HepG2 (cell line): ENCODE data around the gene HTR6. TPM values are rescaled to one million over a fixed set of nuclear protein-coding genes. Genes with fewer than 3 reads are reported as not detected.

Source experiments
- ATAD3A ChIP-seq: sonication (generic); formaldehyde crosslinking; IDR thresholded peaks from 2 replicates; pipeline ENCODE4 v1.4.0; 2020; ENCODE audit warnings: missing genetic modification reagents
- GPBP1L1 ChIP-seq: sonication (generic); formaldehyde crosslinking; IDR thresholded peaks from 2 replicates; pipeline ENCODE4 v1.5.0; 2020; ENCODE audit warnings: mild to moderate bottlenecking, missing genetic modification reagents
- HNRNPUL1 ChIP-seq: fragments of 200-400 bp; formaldehyde crosslinking; IDR thresholded peaks from 2 replicates; pipeline ENCODE4 v1.6.1; 2017; ENCODE audit warnings: low read depth, mild to moderate bottlenecking, low read length, moderate library complexity
- IRF9 ChIP-seq: sonication (generic); formaldehyde crosslinking; IDR thresholded peaks from 2 replicates; pipeline ENCODE4 v1.8.0; 2022; ENCODE audit warnings: missing genetic modification reagents, mild to moderate bottlenecking, borderline replicate concordance
- MED8 ChIP-seq: sonication (generic); formaldehyde crosslinking; IDR thresholded peaks from 2 replicates; pipeline ENCODE4 v1.8.1; 2023; ENCODE audit warnings: mild to moderate bottlenecking, missing genetic modification reagents; ENCODE audit not compliant: insufficient replicate concordance
- MEIS1 ChIP-seq: sonication (generic); formaldehyde crosslinking; IDR thresholded peaks from 2 replicates; pipeline ENCODE4 v1.9.0; 2021; ENCODE audit warnings: mild to moderate bottlenecking, missing genetic modification reagents, moderate library complexity, borderline replicate concordance
- MIER3 ChIP-seq: IDR thresholded peaks from 2 replicates; pipeline ENCODE4 v1.6.1; 2016; ENCODE audit warnings: missing compliant biosample characterization, borderline replicate concordance
- NFKBIZ ChIP-seq: IDR thresholded peaks from 2 replicates; pipeline ENCODE4 v1.6.1; 2018; ENCODE audit warnings: missing genetic modification reagents, missing compliant biosample characterization
- NPAS2 ChIP-seq: sonication (generic); formaldehyde crosslinking; IDR thresholded peaks from 2 replicates; pipeline ENCODE4 v1.8.0; 2022; ENCODE audit warnings: mild to moderate bottlenecking, missing genetic modification reagents, borderline replicate concordance
- PBX3 ChIP-seq: sonication (generic); formaldehyde crosslinking; IDR thresholded peaks from 2 replicates; pipeline ENCODE4 v1.8.1; 2023; ENCODE audit warnings: missing genetic modification reagents, inconsistent platforms, borderline replicate concordance
- REST ChIP-seq, 2 experiments: IDR thresholded peaks; 2 replicates each; pipeline ENCODE4 v1.6.1; 2011 to 2012; ENCODE audit warnings: low read length in 2 of 2, borderline replicate concordance in 1 of 2, low read depth in 1 of 2, mild to moderate bottlenecking in 1 of 2, moderate library complexity in 1 of 2
- RFX3 ChIP-seq: IDR thresholded peaks from 2 replicates; pipeline ENCODE4 v1.6.1; 2016; ENCODE audit warnings: missing biosample characterization, missing genetic modification reagents
- SMYD3 ChIP-seq: sonication (generic); formaldehyde crosslinking; IDR thresholded peaks from 2 replicates; pipeline ENCODE4 v1.8.1; 2023; ENCODE audit warnings: mild to moderate bottlenecking, missing genetic modification reagents
- SOX13 ChIP-seq, 3 experiments: fragments of 450-650 bp in 1 of 3; sonication (generic) in 1 of 3; formaldehyde crosslinking in 1 of 3; IDR thresholded peaks in 2 of 3; conservative IDR thresholded peaks in 1 of 3; 2 replicates each; pipeline versions ENCODE4 v1.5.0 to v1.6.1; 2016 to 2020; ENCODE audit warnings: antibody characterized with exemption in 1 of 3, mild to moderate bottlenecking in 1 of 3, missing compliant biosample characterization in 1 of 3, missing genetic modification reagents in 1 of 3, moderate library complexity in 1 of 3
- ZEB1 ChIP-seq: IDR thresholded peaks from 2 replicates; pipeline ENCODE4 v1.6.1; 2012; ENCODE audit warnings: mild to moderate bottlenecking, low read depth, inconsistent platforms; ENCODE audit not compliant: insufficient replicate concordance
- ZFP36 ChIP-seq: fragments of 150-350 bp; IDR thresholded peaks from 2 replicates; pipeline ENCODE4 v1.6.1; 2018; ENCODE audit warnings: borderline replicate concordance, low read length, low read depth; ENCODE audit not compliant: partially characterized antibody
- ZNF230 ChIP-seq: sonication (generic); formaldehyde crosslinking; IDR thresholded peaks from 2 replicates; pipeline ENCODE4 v1.4.0; 2020; ENCODE audit warnings: mild to moderate bottlenecking, missing genetic modification reagents
- ZNF367 ChIP-seq: sonication (generic); formaldehyde crosslinking; IDR thresholded peaks from 2 replicates; pipeline ENCODE4 v1.4.0; 2020; ENCODE audit warnings: missing genetic modification reagents, borderline replicate concordance
- ZNF580 ChIP-seq: IDR thresholded peaks from 2 replicates; pipeline ENCODE4 v1.6.1; 2016; ENCODE audit warnings: low read depth, borderline replicate concordance
- ZNF850 ChIP-seq: sonication (generic); formaldehyde crosslinking; conservative IDR thresholded peaks from 2 replicates; pipeline ENCODE4 v1.9.0; 2021; ENCODE audit warnings: mild to moderate bottlenecking, missing genetic modification reagents
- polyA plus RNA-seq, 8 experiments: library from polyadenylated mRNA; depleted of rRNA in 3 of 8; stranded (reverse) in 7 of 8; unstranded in 1 of 8; fragments of >200 nt; fragmentation: Illumina TruSeq in 4 of 8; extraction: Trizol in 4 of 8; gene quantifications; 2 replicates each; pipeline versions ENCODE4 v1.2.1 to v1.2.3, GENCODE V29; 2011 to 2016; ENCODE audit warnings: low read depth in 4 of 8, missing spikeins in 1 of 8, mixed read lengths in 1 of 8; ENCODE audit not compliant: insufficient read depth in 1 of 8
- total RNA-seq, 5 experiments: library from RNA; depleted of rRNA; stranded (reverse); fragments of >200 nt; fragmentation: Illumina TruSeq; extraction: Trizol; gene quantifications; 2 replicates each; pipeline ENCODE4 v1.2.3, GENCODE V29; 2016; ENCODE audit warnings: low read depth in 1 of 5

Gene HTR6
- total and polyA plus RNA-seq, 2 of the 13 experiments (the other 11 are each of a cell fraction or from before 2014, with no cell fraction given) = 0.04 TPM; not detected in 1

GRCh38 chr1:19619697-19620384 lies 44.8 kb upstream of the HTR6 start (continued):
- TF ChIP-seq REST (IDR thresholded peaks at IDR 0.05; ENCODE audit: borderline replicate concordance in 1 of 2, low read depth in 1 of 2, low read length in 2 of 2) = peak in 1 of 2 experiments; percentile 48; a peak in 2 of 4 replicates
- no peak for TF ChIP-seq ZNF850
- TF ChIP-seq ZFP36 = peak; percentile 24
- no peak for TF ChIP-seq IRF9 (CRISPR knock-in tag)
- peak; percentile 82; the same call in 1 of the 2 replicates for TF ChIP-seq MIER3 (CRISPR knock-in tag)
- no peak for TF ChIP-seq ZNF367
- TF ChIP-seq ZNF230 = no peak
- TF ChIP-seq PBX3 = no peak
- peak; percentile 90; the same call in 1 of the 2 replicates for TF ChIP-seq NFKBIZ (CRISPR knock-in tag)
- no peak for TF ChIP-seq ATAD3A (CRISPR knock-in tag)
- no peak for TF ChIP-seq NPAS2 (CRISPR knock-in tag)
- TF ChIP-seq SMYD3 (CRISPR knock-in tag) = no peak
- TF ChIP-seq GPBP1L1 (CRISPR knock-in tag) = no peak
- TF ChIP-seq MED8 (CRISPR knock-in tag) = no peak
- TF ChIP-seq HNRNPUL1 = no peak
- peak; percentile 99 for TF ChIP-seq MEIS1 (CRISPR knock-in tag)
- TF ChIP-seq SOX13 (IDR thresholded peaks at IDR 0.05) = peak; percentile 78
- TF ChIP-seq SOX13 (CRISPR knock-in tag; conservative IDR thresholded peaks at IDR 0.05 in 1 of 2, IDR thresholded peaks at IDR 0.05 in 1 of 2) = peak in 1 of 2 experiments; percentile 97; a peak in 2 of 4 replicates
- TF ChIP-seq ZNF580 (CRISPR knock-in tag) = peak; percentile 57; the same call in 1 of the 2 replicates
- TF ChIP-seq RFX3 (CRISPR knock-in tag) = no peak
- no peak for TF ChIP-seq ZEB1
